Gastrocnemius medialis (tissue), 4 donors: ENCODE results near the gene LRRK1. TPM values are rescaled to one million over a fixed set of nuclear protein-coding genes. Genes with fewer than 3 reads are reported as not detected.

ENCODE experiments used
- ATAC-seq, 2 donors: fragments of 150-250 bp; one replicate each; pipeline ENCODE4 v1.9.1; 2016
- DNase-seq, 2 donors: peaks; one replicate each; pipeline ENCODE4 v3.0.0-alpha.2; 2019
- H3K27ac ChIP-seq, 4 donors: fragments of 200-600 bp; sonication (generic); 1 replicate in 1 of 4; 2 replicates in 3 of 4; pipeline ENCODE4 v1.5.1; 2016 to 2018; ENCODE audit warnings: mild to moderate bottlenecking in 2 of 4, moderate library complexity in 1 of 4
- H3K27me3 ChIP-seq, 3 donors: fragments of 200-600 bp; sonication (generic) in 2 of 3; 1 replicate in 1 of 3; 2 replicates in 2 of 3; pipeline versions ENCODE4 v1.5.1 to v1.6.0; 2016 to 2019; ENCODE audit warnings: mild to moderate bottlenecking in 1 of 3, moderate library complexity in 1 of 3
- H3K36me3 ChIP-seq, 2 donors: fragments of 200-600 bp; sonication (generic) in 1 of 2; one replicate each; pipeline ENCODE4 v1.5.1; 2017 to 2018
- H3K4me1 ChIP-seq, 2 donors: fragments of 200-600 bp; sonication (generic) in 1 of 2; one replicate each; pipeline ENCODE4 v1.5.1; 2016 to 2017; ENCODE audit warnings: mild to moderate bottlenecking in 2 of 2
- H3K4me3 ChIP-seq, 4 donors: fragments of 200-600 bp; sonication (generic) in 3 of 4; 1 replicate in 1 of 4; 2 replicates in 3 of 4; pipeline ENCODE4 v1.5.1; 2016 to 2019; ENCODE audit warnings: mild to moderate bottlenecking in 2 of 4
- H3K9me3 ChIP-seq, 3 donors: fragments of 200-600 bp; sonication (generic) in 2 of 3; 1 replicate in 1 of 3; 2 replicates in 2 of 3; pipeline ENCODE4 v1.5.1; 2016 to 2019
- POLR2A ChIP-seq, 2 donors: fragments of 450-650 bp; IDR thresholded peaks; one replicate each; pipeline ENCODE4 v1.6.1; 2017; ENCODE audit warnings: antibody characterized with exemption in 2 of 2, mild to moderate bottlenecking in 2 of 2, moderate library complexity in 2 of 2
- in situ Hi-C, 4 donors: fragments of 200-750 bp; cut with MboI; loops; one replicate each; pipeline versions ENCODE4 v1.15.0 to v1.8.0; 2017; ENCODE audit warnings: low sequenced_read_pairs in 4 of 4
- intact Hi-C: fragments of 100-400 bp; cut with DNase I; formaldehyde crosslinking; loops from one replicate; pipeline ENCODE4 v1.15.1; 2023; ENCODE audit warnings: low total_unique reads
- total RNA-seq, 4 donors: library from RNA; depleted of rRNA; stranded (reverse); fragments of >200 nt; gene quantifications; one replicate each; pipeline versions ENCODE4 v1.1.0 to v1.2.3, GENCODE V29; 2016
- TF ChIP-seq, protein P1 (sequence below), 5 experiments: fragments of 450-650 bp in 3 of 5; fragments of 200-600 bp in 2 of 5; sonication (generic) in 2 of 5; IDR thresholded peaks in 4 of 5; conservative IDR thresholded peaks in 1 of 5; 1 replicate in 4 of 5; 2 replicates in 1 of 5; pipeline ENCODE4 v1.5.1; 2016 to 2019; ENCODE audit warnings: antibody characterized with exemption in 5 of 5, mild to moderate bottlenecking in 3 of 5, moderate library complexity in 3 of 5

LRRK1 gene
- total RNA-seq, 4 donors from 2014 or later: 0.87 to 5.6 (median 1.7) TPM

DNA sequence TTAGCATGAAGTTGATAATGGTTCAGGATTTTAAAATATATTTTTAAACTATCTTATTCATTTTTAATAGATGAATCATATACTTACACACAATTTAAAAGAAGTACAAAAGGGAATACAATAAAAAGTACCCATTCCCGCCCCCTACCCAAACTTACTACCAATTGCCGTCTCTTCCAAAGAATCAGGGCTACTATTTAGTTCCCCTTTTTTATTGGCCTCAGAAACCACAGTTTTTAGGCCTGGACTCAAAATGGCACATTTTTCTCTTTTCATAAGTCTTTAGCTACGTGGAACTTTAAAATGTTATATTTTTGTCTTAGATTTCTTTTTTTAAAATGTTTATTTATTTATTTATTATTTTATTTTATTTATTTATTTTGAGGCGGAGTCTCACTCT is 18.0 kb downstream of the LRRK1 start:
- Histone ChIP-seq H3K9me3 (no peaks in the 10 kb centered on the region), H3K27ac (no peak overlapping the region), H3K4me3 (no peak overlapping the region), H3K27me3 (no peaks in the 10 kb centered on the region), H3K4me1 (no peaks in the 10 kb centered on the region), H3K36me3 (no peaks in the 10 kb centered on the region)
- TF ChIP-seq POLR2A (IDR thresholded peaks at IDR 0.05): no peak
- DNase-seq (no peak), ATAC-seq (no peak)
- intact Hi-C loops: no loop called here
- in situ Hi-C loops: no loop called here

DNA sequence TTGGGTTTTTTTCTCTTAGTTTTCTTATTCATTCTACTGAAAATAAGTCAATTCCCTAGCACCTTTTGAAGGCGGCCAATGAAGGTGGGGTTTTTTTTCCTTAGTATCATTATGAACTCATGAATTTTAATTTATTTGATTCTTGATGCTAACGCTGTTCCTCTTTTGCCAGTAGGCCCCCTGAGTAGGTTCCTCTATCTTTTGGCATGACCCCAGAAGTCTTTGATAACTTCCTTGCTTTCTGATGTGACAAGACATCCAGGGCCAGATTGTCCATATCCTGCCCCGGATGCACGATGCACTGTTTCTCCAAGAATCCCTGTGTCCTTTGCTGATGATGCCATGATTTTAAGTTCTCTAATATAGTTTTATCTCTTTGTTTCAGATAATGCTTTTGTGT is 20.6 kb downstream of the LRRK1 start:
- DNase-seq: no peak
- no peak for ATAC-seq
- intact Hi-C loops: no loop called here
- no peaks in the 10 kb centered on the region for H3K36me3 ChIP-seq
- no peak overlapping the region for H3K27ac ChIP-seq
- H3K4me1 ChIP-seq: peaks cover 0 to 6% of the 10 kb centered on the region in 2 donors
- no peaks in the 10 kb centered on the region for H3K27me3 ChIP-seq
- no peak for TF ChIP-seq POLR2A (IDR thresholded peaks at IDR 0.05)
- TF ChIP-seq, protein P1, sequence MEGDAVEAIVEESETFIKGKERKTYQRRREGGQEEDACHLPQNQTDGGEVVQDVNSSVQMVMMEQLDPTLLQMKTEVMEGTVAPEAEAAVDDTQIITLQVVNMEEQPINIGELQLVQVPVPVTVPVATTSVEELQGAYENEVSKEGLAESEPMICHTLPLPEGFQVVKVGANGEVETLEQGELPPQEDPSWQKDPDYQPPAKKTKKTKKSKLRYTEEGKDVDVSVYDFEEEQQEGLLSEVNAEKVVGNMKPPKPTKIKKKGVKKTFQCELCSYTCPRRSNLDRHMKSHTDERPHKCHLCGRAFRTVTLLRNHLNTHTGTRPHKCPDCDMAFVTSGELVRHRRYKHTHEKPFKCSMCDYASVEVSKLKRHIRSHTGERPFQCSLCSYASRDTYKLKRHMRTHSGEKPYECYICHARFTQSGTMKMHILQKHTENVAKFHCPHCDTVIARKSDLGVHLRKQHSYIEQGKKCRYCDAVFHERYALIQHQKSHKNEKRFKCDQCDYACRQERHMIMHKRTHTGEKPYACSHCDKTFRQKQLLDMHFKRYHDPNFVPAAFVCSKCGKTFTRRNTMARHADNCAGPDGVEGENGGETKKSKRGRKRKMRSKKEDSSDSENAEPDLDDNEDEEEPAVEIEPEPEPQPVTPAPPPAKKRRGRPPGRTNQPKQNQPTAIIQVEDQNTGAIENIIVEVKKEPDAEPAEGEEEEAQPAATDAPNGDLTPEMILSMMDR (IDR thresholded peaks at IDR 0.05 in 4 of 5, conservative IDR thresholded peaks at IDR 0.05 in 1 of 5): no peak
- H3K4me3 ChIP-seq: no peak overlapping the region
- H3K9me3 ChIP-seq: no peaks in the 10 kb centered on the region
- in situ Hi-C loops: no loop called here

DNA sequence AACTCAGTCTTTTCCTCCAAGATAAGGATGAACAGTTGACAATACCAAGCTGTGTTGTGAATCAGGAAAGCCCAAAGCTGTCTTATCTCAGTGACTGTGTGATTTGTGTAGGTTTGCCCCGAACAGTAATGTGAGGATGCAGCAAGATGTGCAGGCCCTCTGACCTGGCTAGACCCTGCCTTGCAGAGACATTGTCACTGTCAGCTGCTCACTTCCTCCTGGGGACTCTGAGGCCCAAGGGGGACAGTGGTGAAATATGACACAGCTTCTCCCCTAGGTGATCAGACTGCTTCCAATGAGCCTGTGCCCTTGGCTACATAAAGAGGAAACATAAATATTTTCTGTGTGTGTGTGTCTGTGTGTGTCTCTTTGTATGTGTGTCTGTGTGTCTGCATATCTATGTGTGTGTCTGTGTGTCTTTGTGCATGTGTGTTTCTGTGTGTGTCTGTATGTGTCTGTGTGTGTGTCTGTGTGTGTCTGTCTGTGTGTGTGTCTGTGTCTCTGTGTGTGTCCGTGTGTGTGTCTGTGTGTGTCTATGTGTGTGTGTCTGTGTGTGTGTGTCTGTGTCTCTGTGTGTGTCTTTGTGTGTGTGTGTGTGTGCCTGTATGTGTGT is 21.7 kb downstream of the LRRK1 start:
- TF ChIP-seq, protein P1 (IDR thresholded peaks at IDR 0.05 in 4 of 5, conservative IDR thresholded peaks at IDR 0.05 in 1 of 5): no peak
- no peak for TF ChIP-seq POLR2A (IDR thresholded peaks at IDR 0.05)
- peaks cover 0 to 6% of the 10 kb centered on the region in 2 donors for H3K4me1 ChIP-seq
- in situ Hi-C loops: no loop called here
- DNase-seq: no peak
- H3K27ac ChIP-seq: no peak overlapping the region
- no peak overlapping the region for H3K4me3 ChIP-seq
- ATAC-seq: no peak
- H3K9me3 ChIP-seq: no peaks in the 10 kb centered on the region
- intact Hi-C loops: no loop called here
- H3K27me3 ChIP-seq: no peaks in the 10 kb centered on the region
- H3K36me3 ChIP-seq: no peaks in the 10 kb centered on the region

DNA sequence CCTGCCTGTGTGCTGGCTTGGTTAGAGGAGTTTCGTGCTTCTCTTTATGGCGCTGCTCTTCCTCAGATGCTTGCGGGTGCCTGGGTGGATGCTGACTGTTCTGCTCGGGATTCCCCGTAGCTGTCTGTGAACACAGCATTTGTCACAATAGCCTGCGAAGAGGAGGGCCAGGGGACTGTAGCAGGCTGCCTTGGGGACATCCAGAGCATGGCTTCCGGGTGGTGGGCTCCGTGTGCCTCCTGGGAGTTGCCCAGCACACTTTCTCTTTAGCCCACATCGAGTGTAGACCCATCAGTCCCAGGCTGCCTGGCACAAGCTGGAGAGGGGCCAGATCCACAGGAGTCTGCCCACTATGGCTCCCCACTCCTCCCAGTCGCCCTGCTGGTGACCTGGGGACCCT is 22.4 kb downstream of the LRRK1 start:
- in situ Hi-C loops: no loop called here
- Histone ChIP-seq H3K27me3 (no peaks in the 10 kb centered on the region), H3K27ac (no peak overlapping the region), H3K4me1 (peaks cover 0 to 6% of the 10 kb centered on the region in 2 donors), H3K36me3 (no peaks in the 10 kb centered on the region), H3K9me3 (no peaks in the 10 kb centered on the region), H3K4me3 (no peak overlapping the region)
- ATAC-seq: no peak
- intact Hi-C loops: no loop called here
- TF ChIP-seq POLR2A (IDR thresholded peaks at IDR 0.05): no peak
- TF ChIP-seq, protein P1 (IDR thresholded peaks at IDR 0.05 in 4 of 5, conservative IDR thresholded peaks at IDR 0.05 in 1 of 5): no peak
- no peak for DNase-seq

DNA sequence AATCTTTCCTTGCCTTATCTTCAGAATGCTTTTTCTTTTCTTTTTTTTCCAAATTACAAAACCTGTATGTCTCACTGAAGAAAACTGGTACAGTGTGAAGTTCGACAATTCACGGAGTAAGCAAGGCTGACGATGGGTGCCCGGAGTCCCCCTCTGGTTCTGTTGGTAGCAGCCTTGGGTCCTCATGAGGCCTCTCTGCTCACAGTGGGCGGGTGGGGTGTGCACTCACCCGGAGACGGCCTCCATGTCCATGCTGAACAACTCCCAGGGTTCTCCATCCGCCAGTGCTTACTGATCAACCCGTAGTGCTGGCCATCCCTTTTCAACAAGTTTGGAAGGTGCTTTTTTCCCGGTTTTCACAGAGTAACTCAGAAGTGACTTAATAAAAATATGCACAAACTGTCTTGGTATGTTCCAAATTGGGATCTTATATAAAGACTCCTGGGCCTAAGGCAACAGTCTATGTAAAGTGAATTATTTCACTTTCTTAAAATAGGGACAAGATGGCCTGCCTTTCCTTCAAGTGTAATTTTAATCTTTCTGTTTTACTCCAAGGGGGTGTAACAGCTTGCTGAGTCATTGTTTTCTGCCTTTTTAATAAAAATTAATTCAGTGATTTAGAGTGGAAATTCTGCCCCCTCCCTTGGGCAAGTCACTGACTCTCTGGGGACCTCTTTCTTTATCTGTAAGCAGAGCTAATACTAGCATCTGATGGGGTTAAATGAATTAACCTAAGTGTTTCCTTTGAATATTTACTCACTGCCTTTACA is 23.7 kb downstream of the LRRK1 start:
- Histone ChIP-seq H3K4me1 (peaks cover 0 to 6% of the 10 kb centered on the region in 2 donors), H3K27ac (no peak overlapping the region), H3K9me3 (no peaks in the 10 kb centered on the region), H3K36me3 (no peaks in the 10 kb centered on the region), H3K4me3 (no peak overlapping the region), H3K27me3 (no peaks in the 10 kb centered on the region)
- TF ChIP-seq, protein P1 (IDR thresholded peaks at IDR 0.05 in 4 of 5, conservative IDR thresholded peaks at IDR 0.05 in 1 of 5): no peak
- no peak for TF ChIP-seq POLR2A (IDR thresholded peaks at IDR 0.05)
- in situ Hi-C loops (no loop called here), intact Hi-C loops (no loop called here)
- DNase-seq (no peak), ATAC-seq (no peak)
